Fibroblast of lung (primary cell): ENCODE measurements around the gene C20orf144. TPM values are rescaled to one million over a fixed set of nuclear protein-coding genes. Genes with fewer than 3 reads are reported as not detected.

Source experiments
- DNase-seq, 2 donors: peaks; one replicate each; pipeline versions ENCODE4 v3.0.0 to v3.0.0-alpha.2; 2010; ENCODE audit warnings: low read depth in 2 of 2
- H2AFZ ChIP-seq: 2 replicates; pipeline ENCODE4 v1.5.1; 2012; ENCODE audit warnings: low read length, control low read depth, inconsistent platforms
- H3K27ac ChIP-seq: 2 replicates; pipeline ENCODE4 v1.5.1; 2011; ENCODE audit warnings: low read length, control low read depth; ENCODE audit not compliant: insufficient read depth
- H3K27me3 ChIP-seq: 2 replicates; pipeline ENCODE4 v1.5.1; 2011; ENCODE audit warnings: mild to moderate bottlenecking, low read length; ENCODE audit not compliant: control insufficient read depth, insufficient read depth
- H3K36me3 ChIP-seq: 2 replicates; pipeline ENCODE4 v1.5.1; 2011; ENCODE audit warnings: low read length; ENCODE audit not compliant: control insufficient read depth, insufficient read depth
- H3K4me1 ChIP-seq: 2 replicates; pipeline ENCODE4 v1.5.1; 2011; ENCODE audit warnings: low read length; ENCODE audit not compliant: control insufficient read depth, insufficient read depth; ENCODE audit errors: extremely low read depth
- H3K4me2 ChIP-seq: 2 replicates; pipeline ENCODE4 v1.5.1; 2011; ENCODE audit warnings: low read length, control low read depth; ENCODE audit not compliant: insufficient read depth; ENCODE audit errors: extremely low read depth
- H3K4me3 ChIP-seq, 4 experiments: fragments of 200-600 bp in 1 of 4; sonication (generic) in 1 of 4; replicated peaks in 1 of 4; 2 replicates each; pipeline ENCODE4 v1.5.1; 2011 to 2016; ENCODE audit warnings: low read length in 4 of 4, low read depth in 3 of 4, mild to moderate bottlenecking in 3 of 4, control low read depth in 2 of 4, inconsistent platforms in 1 of 4, mixed read lengths in 1 of 4; ENCODE audit not compliant: insufficient read depth in 1 of 4; ENCODE audit errors: control extremely low read depth in 1 of 4
- H3K79me2 ChIP-seq: 2 replicates; pipeline ENCODE4 v1.5.1; 2012; ENCODE audit warnings: mild to moderate bottlenecking, low read length, inconsistent platforms; ENCODE audit not compliant: control insufficient read depth, insufficient read depth
- H3K9ac ChIP-seq: 2 replicates; pipeline ENCODE4 v1.5.1; 2011; ENCODE audit warnings: mild to moderate bottlenecking, low read length, control low read depth; ENCODE audit not compliant: insufficient read depth
- H3K9me3 ChIP-seq: 2 replicates; pipeline ENCODE4 v1.5.1; 2012; ENCODE audit warnings: low read depth, low read length; ENCODE audit not compliant: control insufficient read depth, insufficient read depth
- H4K20me1 ChIP-seq: 2 replicates; pipeline ENCODE4 v1.5.1; 2011; ENCODE audit warnings: low read length; ENCODE audit not compliant: control insufficient read depth, insufficient read depth; ENCODE audit errors: extremely low read depth
- EZH2 ChIP-seq: IDR thresholded peaks from 2 replicates; pipeline ENCODE4 v1.5.1; 2012; ENCODE audit warnings: low read length, control low read depth, mild to moderate bottlenecking; ENCODE audit errors: missing control alignments
- polyA plus RNA-seq, 2 donors: library from polyadenylated mRNA; depleted of rRNA in 1 of 2; stranded (reverse) in 1 of 2; unstranded in 1 of 2; fragments of >200 nt; gene quantifications; 2 replicates each; pipeline ENCODE4 v1.2.1, GENCODE V29; 2011 to 2012; ENCODE audit warnings: missing spikeins in 1 of 2
- total RNA-seq: library from RNA; depleted of rRNA; stranded (reverse); fragments of >200 nt; gene quantifications from 2 replicates; pipeline ENCODE4 v1.2.1, GENCODE V29; 2014
- TF ChIP-seq, protein P1 (sequence below), 2 donors: IDR thresholded peaks in 1 of 2; conservative IDR thresholded peaks in 1 of 2; 1 replicate in 1 of 2; 2 replicates in 1 of 2; pipeline ENCODE4 v1.5.1; 2011 to 2012; ENCODE audit warnings: low read length in 2 of 2, control low read depth in 1 of 2, inconsistent platforms in 1 of 2, low read depth in 1 of 2, mild to moderate bottlenecking in 1 of 2

C20orf144 gene
- total and polyA plus RNA-seq, 2 donors (not counting 1 experiment from before 2014, with no cell fraction given) = 0.10 to 0.17 TPM

DNA sequence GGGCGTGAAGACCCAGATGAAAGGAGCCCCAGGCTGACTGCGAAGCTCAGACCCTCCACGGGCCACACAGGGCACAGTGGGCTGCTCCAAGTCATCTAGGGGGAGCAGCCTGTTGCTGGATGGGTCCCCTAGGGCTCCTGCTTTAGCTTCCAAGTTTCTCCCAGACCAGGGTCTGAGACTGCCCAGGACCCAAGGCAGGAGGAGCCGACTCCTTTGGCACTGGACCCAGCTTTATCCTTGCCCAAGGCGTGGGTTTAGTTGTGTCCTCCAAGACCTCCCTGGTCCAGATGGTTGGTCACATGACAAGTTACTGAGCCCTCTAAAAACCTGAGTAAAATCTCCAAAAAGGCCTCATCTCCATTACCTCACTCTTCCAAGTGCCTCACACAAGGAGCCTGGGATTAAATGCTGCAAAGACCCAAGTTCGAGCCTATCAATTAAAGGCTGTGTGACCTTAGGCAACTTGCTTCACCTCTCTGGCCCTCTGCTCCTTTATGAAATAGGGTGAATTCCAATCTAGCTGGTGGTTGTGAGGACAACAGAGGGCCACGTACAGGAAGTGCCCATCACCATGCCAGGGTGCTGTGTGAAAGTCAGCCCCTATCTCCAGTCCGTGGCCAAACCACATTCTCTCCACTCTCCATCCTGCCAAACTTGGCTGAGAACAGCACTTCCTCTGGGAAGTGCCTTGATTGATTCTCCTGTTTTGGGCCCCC, 9.6 kb downstream of the C20orf144 start:
- no peaks in the 10 kb centered on the region for H3K27me3 ChIP-seq
- no peak overlapping the region for H3K27ac ChIP-seq
- H4K20me1 ChIP-seq = no peaks in the 10 kb centered on the region
- TF ChIP-seq EZH2 = no peak
- TF ChIP-seq, protein P1, sequence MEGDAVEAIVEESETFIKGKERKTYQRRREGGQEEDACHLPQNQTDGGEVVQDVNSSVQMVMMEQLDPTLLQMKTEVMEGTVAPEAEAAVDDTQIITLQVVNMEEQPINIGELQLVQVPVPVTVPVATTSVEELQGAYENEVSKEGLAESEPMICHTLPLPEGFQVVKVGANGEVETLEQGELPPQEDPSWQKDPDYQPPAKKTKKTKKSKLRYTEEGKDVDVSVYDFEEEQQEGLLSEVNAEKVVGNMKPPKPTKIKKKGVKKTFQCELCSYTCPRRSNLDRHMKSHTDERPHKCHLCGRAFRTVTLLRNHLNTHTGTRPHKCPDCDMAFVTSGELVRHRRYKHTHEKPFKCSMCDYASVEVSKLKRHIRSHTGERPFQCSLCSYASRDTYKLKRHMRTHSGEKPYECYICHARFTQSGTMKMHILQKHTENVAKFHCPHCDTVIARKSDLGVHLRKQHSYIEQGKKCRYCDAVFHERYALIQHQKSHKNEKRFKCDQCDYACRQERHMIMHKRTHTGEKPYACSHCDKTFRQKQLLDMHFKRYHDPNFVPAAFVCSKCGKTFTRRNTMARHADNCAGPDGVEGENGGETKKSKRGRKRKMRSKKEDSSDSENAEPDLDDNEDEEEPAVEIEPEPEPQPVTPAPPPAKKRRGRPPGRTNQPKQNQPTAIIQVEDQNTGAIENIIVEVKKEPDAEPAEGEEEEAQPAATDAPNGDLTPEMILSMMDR (conservative IDR thresholded peaks at IDR 0.05 in 1 of 2, IDR thresholded peaks at IDR 0.05 in 1 of 2; ENCODE audit: low read depth in 1 of 2, low read length in 2 of 2) = no peak
- H3K4me2 ChIP-seq = no peak overlapping the region
- no peak for DNase-seq
- H2AFZ ChIP-seq = no peak overlapping the region
- no peak overlapping the region for H3K9ac ChIP-seq
- H3K36me3 ChIP-seq = peaks cover 7% of the 10 kb centered on the region
- H3K79me2 ChIP-seq = no peaks in the 10 kb centered on the region
- H3K9me3 ChIP-seq = no peaks in the 10 kb centered on the region
- no peak overlapping the region for H3K4me3 ChIP-seq
- peaks cover 25% of the 10 kb centered on the region for H3K4me1 ChIP-seq

DNA sequence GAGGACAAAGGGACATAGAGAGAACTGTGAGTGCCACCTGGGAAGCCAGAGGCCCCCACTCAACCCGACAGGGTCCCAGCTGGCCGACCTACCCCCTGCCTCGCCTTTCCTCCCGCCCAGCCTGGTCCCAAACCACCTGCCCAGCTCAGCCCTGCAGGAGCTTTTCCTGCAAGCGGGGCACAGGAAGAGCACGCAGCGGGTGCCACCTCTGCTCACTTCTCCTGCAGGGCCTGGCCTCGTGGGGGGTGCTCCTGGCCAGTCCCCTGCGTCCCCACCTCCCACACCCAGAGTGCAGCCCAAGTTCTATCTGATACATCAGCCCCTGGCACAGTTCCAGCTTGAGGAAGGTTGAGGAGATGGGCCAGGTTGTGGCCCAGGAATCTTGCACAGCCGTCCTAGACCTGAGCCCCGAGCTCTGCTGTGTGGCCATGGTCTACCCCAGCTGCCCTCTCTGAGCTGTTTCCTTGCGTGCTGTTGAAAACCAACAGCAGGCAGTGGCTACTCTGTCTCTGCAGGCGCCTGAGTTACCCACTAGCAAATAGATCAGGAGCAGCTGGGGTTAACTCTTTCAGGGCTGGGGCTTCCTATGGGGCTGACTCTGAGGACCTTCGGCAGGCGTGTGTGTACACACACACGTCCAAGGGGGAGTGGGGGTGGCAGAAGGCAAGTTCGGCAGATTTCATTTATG, 10.4 kb downstream of the C20orf144 start:
- TF ChIP-seq EZH2 = no peak
- TF ChIP-seq, protein P1 (conservative IDR thresholded peaks at IDR 0.05 in 1 of 2, IDR thresholded peaks at IDR 0.05 in 1 of 2; ENCODE audit: low read depth in 1 of 2, low read length in 2 of 2) = no peak
- Histone ChIP-seq H3K4me1 (peaks cover 21% of the 10 kb centered on the region), H3K9ac (no peak overlapping the region), H3K9me3 (no peaks in the 10 kb centered on the region), H3K36me3 (peaks cover 7% of the 10 kb centered on the region), H3K4me2 (peak overlapping the region; percentile 87), H3K4me3 (peak overlapping the region in 2 of 4 experiments; percentile 72 to 76), H2AFZ (no peak overlapping the region), H3K27ac (no peak overlapping the region), H4K20me1 (no peaks in the 10 kb centered on the region), H3K79me2 (no peaks in the 10 kb centered on the region), H3K27me3 (no peaks in the 10 kb centered on the region)
- no peak for DNase-seq

DNA sequence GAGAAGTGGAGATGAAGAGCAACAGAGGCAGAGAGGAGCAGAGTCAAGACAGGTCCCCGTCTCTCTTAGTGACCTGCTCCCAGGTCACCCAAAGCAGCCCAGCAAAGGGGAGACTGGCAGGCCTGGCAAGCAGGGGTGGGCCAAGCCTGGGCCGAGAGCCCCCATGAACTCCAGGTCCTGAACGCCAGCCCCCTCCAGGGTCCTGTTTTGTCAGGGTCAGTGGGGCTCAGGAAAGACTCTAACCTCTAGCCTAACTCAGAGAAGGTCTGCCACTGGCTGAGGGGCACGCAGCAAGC, 10.9 kb downstream of the C20orf144 start:
- H3K79me2 ChIP-seq = no peaks in the 10 kb centered on the region
- H4K20me1 ChIP-seq = no peaks in the 10 kb centered on the region
- peaks cover 19% of the 10 kb centered on the region for H3K4me1 ChIP-seq
- no peak overlapping the region for H3K9ac ChIP-seq
- peak overlapping the region; percentile 87 for H3K4me2 ChIP-seq
- no peaks in the 10 kb centered on the region for H3K9me3 ChIP-seq
- H3K4me3 ChIP-seq = peak overlapping the region; percentile 52 to 76 (median 63)
- no peak for DNase-seq
- no peak overlapping the region for H3K27ac ChIP-seq
- no peaks in the 10 kb centered on the region for H3K27me3 ChIP-seq
- peaks cover 7% of the 10 kb centered on the region for H3K36me3 ChIP-seq
- TF ChIP-seq, protein P1 (conservative IDR thresholded peaks at IDR 0.05 in 1 of 2, IDR thresholded peaks at IDR 0.05 in 1 of 2; ENCODE audit: low read depth in 1 of 2, low read length in 2 of 2) = no peak
- no peak for TF ChIP-seq EZH2
- no peak overlapping the region for H2AFZ ChIP-seq
